SK-N-MC (cell line): Measurements from ENCODE around the gene SERGEF.

Source experiments
- EZH2 ChIP-seq: fragments of 200-600 bp; sonication (generic); IDR thresholded peaks from one replicate; pipeline ENCODE4 v1.6.1; 2017; ENCODE audit warnings: antibody characterized with exemption
- POLR2AphosphoS5 ChIP-seq: IDR thresholded peaks from 2 replicates; pipeline ENCODE4 v1.6.1; 2012; ENCODE audit warnings: mild to moderate bottlenecking, low read depth, low read length, borderline replicate concordance

- TF ChIP-seq POLR2AphosphoS5: no peak
- TF ChIP-seq EZH2: no peak
Measured at GRCh38 chr11:17831228-17831627, 181.6 kb downstream of the SERGEF start.
